KMS-11 (cell line): ENCODE data around the gene CLTC.

Experiments
- H2AFZ ChIP-seq: fragments of 200-600 bp; sonication (generic); 2 replicates; pipeline ENCODE4 v1.6.1; 2016; ENCODE audit warnings: antibody characterized with exemption, mixed run types, low read depth
- H3K27ac ChIP-seq: fragments of 200-600 bp; sonication (generic); 2 replicates; pipeline ENCODE4 v1.6.1; 2016; ENCODE audit warnings: mild to moderate bottlenecking, mixed run types
- H3K27me3 ChIP-seq: fragments of 200-600 bp; sonication (generic); 2 replicates; pipeline ENCODE4 v1.6.1; 2017; ENCODE audit warnings: mild to moderate bottlenecking, low read depth, mixed run types, moderate library complexity; ENCODE audit not compliant: insufficient read depth
- H3K36me3 ChIP-seq: fragments of 200-600 bp; sonication (generic); 2 replicates; pipeline ENCODE4 v1.6.1; 2017; ENCODE audit warnings: mild to moderate bottlenecking, mixed run types; ENCODE audit not compliant: insufficient read depth
- H3K4me1 ChIP-seq: fragments of 200-600 bp; sonication (generic); 2 replicates; pipeline ENCODE4 v1.6.1; 2016; ENCODE audit warnings: mild to moderate bottlenecking, low read depth, mixed run types; ENCODE audit not compliant: poor library complexity, severe bottlenecking
- H3K4me2 ChIP-seq: fragments of 200-600 bp; sonication (generic); 2 replicates; pipeline ENCODE4 v1.7.0; 2016; ENCODE audit warnings: mild to moderate bottlenecking, mixed run types
- H3K4me3 ChIP-seq: fragments of 200-600 bp; sonication (generic); IDR thresholded peaks from 2 replicates; pipeline ENCODE4 v1.6.1; 2017; ENCODE audit warnings: low read depth, low read length, mixed read lengths; ENCODE audit not compliant: insufficient read depth
- H3K79me2 ChIP-seq: fragments of 200-600 bp; sonication (generic); 2 replicates; pipeline ENCODE4 v1.6.1; 2016; ENCODE audit warnings: low read depth, mixed run types; ENCODE audit not compliant: insufficient read depth
- H3K9ac ChIP-seq: fragments of 200-600 bp; sonication (generic); 2 replicates; pipeline ENCODE4 v1.6.1; 2016; ENCODE audit warnings: mild to moderate bottlenecking, mixed run types
- H4K20me1 ChIP-seq: fragments of 200-600 bp; sonication (generic); 2 replicates; pipeline ENCODE4 v1.6.1; 2016; ENCODE audit warnings: mild to moderate bottlenecking, mixed run types; ENCODE audit not compliant: insufficient read depth
- TF ChIP-seq, protein P1 (sequence below): fragments of 200-600 bp; sonication (generic); conservative IDR thresholded peaks from 2 replicates; pipeline ENCODE4 v1.6.1; 2017; ENCODE audit warnings: low read depth, mild to moderate bottlenecking, antibody characterized with exemption, low read length, moderate library complexity, mixed read lengths

CLTC gene

DNA sequence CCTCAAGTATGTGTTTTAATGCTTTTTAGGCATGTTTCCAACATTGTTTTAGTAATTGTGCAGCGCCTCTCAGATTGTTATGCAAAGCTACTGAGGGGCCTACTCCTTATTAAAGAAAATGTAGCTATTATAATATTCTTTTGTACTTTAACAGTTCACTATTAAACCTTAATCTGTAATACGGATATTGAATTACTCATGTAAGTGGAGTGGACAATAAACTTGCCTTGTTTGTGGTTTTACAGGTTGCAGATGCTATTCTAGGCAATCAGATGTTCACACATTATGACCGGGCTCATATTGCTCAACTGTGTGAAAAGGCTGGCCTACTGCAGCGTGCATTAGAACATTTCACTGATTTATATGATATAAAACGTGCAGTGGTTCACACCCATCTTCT lies 46.5 kb downstream of the CLTC start:
- Histone ChIP-seq H3K4me2 (no peak overlapping the region), H3K27me3 (no peaks in the 10 kb centered on the region), H4K20me1 (no peaks in the 10 kb centered on the region; the same call in 1 of the 2 replicates), H2AFZ (no peak overlapping the region), H3K36me3 (peaks cover 40% of the 10 kb centered on the region), H3K27ac (no peak overlapping the region), H3K9ac (no peak overlapping the region), H3K4me3 (no peak overlapping the region), H3K4me1 (peaks cover 14% of the 10 kb centered on the region), H3K79me2 (peaks cover 4% of the 10 kb centered on the region; the same call in 1 of the 2 replicates)
- TF ChIP-seq, protein P1, sequence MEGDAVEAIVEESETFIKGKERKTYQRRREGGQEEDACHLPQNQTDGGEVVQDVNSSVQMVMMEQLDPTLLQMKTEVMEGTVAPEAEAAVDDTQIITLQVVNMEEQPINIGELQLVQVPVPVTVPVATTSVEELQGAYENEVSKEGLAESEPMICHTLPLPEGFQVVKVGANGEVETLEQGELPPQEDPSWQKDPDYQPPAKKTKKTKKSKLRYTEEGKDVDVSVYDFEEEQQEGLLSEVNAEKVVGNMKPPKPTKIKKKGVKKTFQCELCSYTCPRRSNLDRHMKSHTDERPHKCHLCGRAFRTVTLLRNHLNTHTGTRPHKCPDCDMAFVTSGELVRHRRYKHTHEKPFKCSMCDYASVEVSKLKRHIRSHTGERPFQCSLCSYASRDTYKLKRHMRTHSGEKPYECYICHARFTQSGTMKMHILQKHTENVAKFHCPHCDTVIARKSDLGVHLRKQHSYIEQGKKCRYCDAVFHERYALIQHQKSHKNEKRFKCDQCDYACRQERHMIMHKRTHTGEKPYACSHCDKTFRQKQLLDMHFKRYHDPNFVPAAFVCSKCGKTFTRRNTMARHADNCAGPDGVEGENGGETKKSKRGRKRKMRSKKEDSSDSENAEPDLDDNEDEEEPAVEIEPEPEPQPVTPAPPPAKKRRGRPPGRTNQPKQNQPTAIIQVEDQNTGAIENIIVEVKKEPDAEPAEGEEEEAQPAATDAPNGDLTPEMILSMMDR, result no peak

DNA sequence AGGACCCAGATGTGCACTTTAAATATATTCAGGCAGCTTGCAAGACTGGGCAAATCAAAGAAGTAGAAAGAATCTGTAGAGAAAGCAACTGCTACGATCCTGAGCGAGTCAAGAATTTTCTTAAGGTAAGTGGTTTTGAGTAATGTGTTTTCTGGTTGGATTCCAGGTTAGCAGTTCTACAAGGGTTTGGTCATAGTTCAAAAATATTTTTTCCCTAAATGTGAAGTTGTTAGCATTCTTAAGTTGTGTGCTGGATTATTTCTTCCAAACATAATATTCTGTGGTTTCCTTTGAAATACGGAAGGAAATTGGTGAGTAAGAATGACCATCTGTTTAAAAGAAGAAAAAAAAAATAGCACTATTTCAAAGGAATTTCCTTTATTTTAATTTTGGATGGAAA lies 49.1 kb downstream of the CLTC start:
- H4K20me1 ChIP-seq, result no peaks in the 10 kb centered on the region; the same call in 1 of the 2 replicates
- H3K4me2 ChIP-seq, result no peak overlapping the region
- peaks cover 4% of the 10 kb centered on the region; the same call in 1 of the 2 replicates for H3K79me2 ChIP-seq
- no peak overlapping the region for H3K9ac ChIP-seq
- H3K4me3 ChIP-seq, result no peak overlapping the region
- H2AFZ ChIP-seq, result no peak overlapping the region
- no peak overlapping the region for H3K27ac ChIP-seq
- peaks cover 34% of the 10 kb centered on the region for H3K36me3 ChIP-seq
- H3K27me3 ChIP-seq, result no peaks in the 10 kb centered on the region
- peaks cover 14% of the 10 kb centered on the region for H3K4me1 ChIP-seq
- TF ChIP-seq, protein P1, result no peak

- H2AFZ ChIP-seq, result no peak overlapping the region
- no peak overlapping the region for H3K9ac ChIP-seq
- no peaks in the 10 kb centered on the region for H3K27me3 ChIP-seq
- H3K79me2 ChIP-seq, result peaks cover 4% of the 10 kb centered on the region; the same call in 1 of the 2 replicates
- TF ChIP-seq, protein P1, result no peak
- no peaks in the 10 kb centered on the region; the same call in 1 of the 2 replicates for H4K20me1 ChIP-seq
- peaks cover 14% of the 10 kb centered on the region for H3K4me1 ChIP-seq
- no peak overlapping the region for H3K4me2 ChIP-seq
- H3K36me3 ChIP-seq, result peaks cover 36% of the 10 kb centered on the region
- no peak overlapping the region for H3K27ac ChIP-seq
- H3K4me3 ChIP-seq, result no peak overlapping the region
These were observed 49.7 kb downstream of the CLTC start for GRCh38 chr17:59669411-59669810.

GRCh38 chr17:59669944-59670343 lies 50.2 kb downstream of the CLTC start:
- H3K4me1 ChIP-seq, result peaks cover 13% of the 10 kb centered on the region
- H3K27me3 ChIP-seq, result no peaks in the 10 kb centered on the region
- H3K4me3 ChIP-seq, result no peak overlapping the region
- no peak overlapping the region for H3K27ac ChIP-seq
- H2AFZ ChIP-seq, result no peak overlapping the region
- no peaks in the 10 kb centered on the region; the same call in 1 of the 2 replicates for H4K20me1 ChIP-seq
- TF ChIP-seq, protein P1, result no peak
- H3K79me2 ChIP-seq, result peaks cover 4% of the 10 kb centered on the region; the same call in 1 of the 2 replicates
- no peak overlapping the region for H3K4me2 ChIP-seq
- H3K36me3 ChIP-seq, result peaks cover 38% of the 10 kb centered on the region
- H3K9ac ChIP-seq, result no peak overlapping the region
